GDM1 (cell line): ENCODE results near the gene SH3D19.
"Not testable (repeated sequence)": the region's sequence is repeated elsewhere in the genome, so short reads cannot be mapped to it uniquely, and the experiment has no call there.

Source experiments
- DNase-seq: peaks from one replicate; lab custom pipeline; 2025; lab: John Stamatoyannopoulos, UW

SH3D19 gene

GRCh38 chr4:151325111-151325948, at the start of gene SH3D19:
SH3D19 (minus strand) TSS chr4:151325605; CDS start chr4:151325352, 253 bp downstream.
- no peak for DNase-seq

DNA sequence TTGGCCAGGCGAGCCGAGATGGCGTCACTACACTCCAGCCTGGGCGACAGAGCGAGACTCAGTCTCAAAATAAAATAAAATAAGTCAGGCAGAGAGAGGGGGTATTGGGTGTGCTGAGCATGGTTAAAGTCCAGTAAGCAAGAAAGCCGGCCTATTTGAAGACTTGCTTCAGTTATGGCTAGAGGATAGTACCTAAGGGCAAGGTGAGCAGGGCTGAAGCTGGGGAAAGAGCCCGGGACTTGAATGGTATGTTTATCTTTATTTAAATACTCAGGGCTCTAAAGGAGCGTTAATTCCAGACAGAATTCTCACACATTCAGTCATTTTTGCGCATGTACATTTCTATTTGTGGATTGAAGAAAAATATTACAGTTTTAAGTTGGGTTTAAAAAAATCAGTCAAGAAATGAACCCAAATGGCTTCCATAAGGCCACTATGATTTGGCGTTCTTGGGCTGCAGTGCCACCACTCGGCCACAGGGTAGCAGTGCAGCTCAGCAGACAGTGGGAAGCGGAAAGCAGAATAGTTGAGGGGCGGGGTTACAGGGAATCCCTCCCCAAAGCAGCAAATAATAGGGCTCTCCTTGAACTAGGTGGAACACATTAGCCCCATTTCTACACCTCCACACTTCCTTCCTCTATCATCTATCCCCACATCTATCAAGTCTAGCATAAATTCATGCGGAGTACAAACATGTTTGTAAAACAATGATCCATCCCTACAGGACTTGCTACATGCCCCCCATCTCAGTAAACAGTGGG, 37.2 kb upstream of the SH3D19 start:
- DNase-seq = peak; percentile 62

DNA sequence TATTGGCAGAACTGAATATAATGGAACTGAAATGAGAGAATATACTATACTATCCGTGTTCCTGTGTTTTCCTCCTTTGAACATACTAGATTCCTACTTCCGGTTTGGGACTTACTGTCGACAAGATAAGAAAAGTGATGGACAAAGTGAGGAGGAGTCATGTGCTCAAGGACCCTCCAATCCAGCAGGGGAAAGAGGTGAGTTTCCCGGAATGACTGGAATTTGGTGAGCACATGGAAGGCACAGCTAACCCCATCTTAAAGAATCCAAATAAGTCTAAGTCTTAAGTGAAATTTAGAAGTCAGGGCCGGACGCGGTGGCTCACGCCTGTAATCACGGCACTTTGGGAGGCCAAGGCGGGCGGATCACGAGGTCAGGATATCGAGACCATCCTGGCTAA, 36.6 kb upstream of the SH3D19 start:
- no peak for DNase-seq

DNA sequence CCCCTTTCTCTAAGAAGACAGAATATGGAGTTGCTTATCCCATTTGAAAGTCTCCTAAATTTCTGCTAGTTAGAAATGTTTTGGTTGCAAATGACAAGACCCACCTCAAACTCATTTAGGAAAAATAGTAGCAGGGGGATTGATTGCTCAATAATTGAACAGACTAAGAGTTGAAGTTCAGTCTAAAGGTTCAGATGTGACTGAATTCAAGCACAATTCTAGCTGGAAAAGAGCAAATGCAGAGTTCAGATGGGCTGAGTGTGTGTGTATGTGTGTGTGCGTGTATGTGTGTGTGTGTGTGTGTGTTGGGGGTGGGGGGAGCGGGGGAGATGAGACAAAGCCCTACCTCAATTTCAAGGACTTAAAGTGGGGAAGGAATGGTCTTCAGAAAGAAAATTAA, 35.7 kb upstream of the SH3D19 start:
- DNase-seq = no peak

DNA sequence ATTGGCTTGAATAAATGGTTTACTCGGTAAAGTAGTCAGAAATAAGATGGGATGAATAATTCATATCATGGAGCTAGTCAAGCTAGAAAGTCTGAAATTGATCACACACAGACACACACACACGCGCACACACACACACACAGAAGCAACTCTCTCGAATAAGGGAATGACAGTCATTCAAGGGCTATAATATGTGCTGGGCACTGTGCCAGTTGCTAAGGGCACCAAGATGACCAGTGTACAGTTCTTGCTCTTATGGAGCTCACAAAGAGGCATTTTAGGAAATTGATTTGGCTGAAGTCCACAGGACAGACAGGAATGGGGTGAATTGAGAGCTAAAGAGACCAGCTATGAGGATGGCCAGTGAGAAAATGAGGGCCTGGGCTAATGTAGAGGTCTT, 34.2 kb upstream of the SH3D19 start:
- no peak for DNase-seq

GRCh38 chr4:151358266-151358665, 32.9 kb upstream of the SH3D19 start:
- DNase-seq = no peak

DNA sequence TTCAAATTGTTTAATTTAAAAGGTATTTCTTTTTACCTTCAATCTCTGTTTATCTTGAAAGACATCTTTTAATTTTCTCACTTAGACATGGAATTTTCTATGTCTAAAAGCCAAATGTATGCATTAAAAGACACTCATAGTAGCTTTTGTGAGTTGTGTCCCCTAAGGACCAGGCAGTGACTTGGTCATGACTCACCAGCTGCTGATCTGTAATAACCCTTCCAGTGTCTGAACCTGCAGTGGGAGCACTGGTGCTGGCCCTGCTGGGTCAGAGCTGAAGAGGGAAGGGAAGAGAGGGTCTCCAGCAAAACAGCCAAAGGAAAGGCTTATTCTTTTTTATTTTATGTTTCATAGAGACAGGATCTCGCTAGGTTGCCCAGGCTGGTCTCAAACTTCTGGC, 31.1 kb upstream of the SH3D19 start:
- no peak for DNase-seq

- no peak for DNase-seq
Observed at GRCh38 chr4:151355155-151355554, 29.8 kb upstream of the SH3D19 start.

DNA sequence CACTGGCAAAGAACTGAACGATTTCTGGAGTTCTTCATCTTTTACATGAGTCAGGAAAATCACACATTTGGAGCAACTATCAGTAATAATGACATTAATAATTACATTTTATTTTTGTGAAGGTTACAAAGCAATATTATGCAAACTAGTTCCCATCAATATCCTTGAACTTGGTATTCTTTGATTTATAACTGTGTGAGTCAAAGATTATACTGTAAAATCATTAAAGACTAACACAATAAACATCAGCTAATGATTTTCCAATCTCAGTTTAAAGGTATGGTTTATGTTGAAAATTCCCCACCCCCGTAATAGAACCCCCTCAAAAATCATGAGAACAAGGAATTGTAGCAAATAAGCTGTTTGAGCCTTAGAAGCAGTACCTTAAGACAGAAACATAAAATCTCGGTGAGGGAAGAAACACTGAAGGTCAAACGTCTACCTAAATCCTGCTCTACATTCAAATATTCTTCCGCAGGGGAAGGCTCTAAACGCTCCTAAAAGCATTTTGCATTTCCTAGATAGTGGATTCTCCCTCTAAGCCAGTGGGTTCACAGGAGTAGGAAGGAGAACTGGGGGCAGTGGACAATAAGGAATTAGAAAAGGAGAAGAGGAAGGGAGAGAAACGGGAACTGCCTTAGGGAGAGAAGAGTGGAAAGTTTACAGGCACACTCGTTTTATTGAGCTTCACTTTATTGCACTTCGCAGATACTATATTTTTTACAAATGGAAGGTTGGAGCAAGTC, 22.3 kb upstream of the SH3D19 start:
- no peak for DNase-seq

GRCh38 chr4:151344948-151345347, 19.5 kb upstream of the SH3D19 start:
- DNase-seq = no peak

GRCh38 chr4:151340751-151341385, 15.5 kb upstream of the SH3D19 start:
- no peak for DNase-seq

DNA sequence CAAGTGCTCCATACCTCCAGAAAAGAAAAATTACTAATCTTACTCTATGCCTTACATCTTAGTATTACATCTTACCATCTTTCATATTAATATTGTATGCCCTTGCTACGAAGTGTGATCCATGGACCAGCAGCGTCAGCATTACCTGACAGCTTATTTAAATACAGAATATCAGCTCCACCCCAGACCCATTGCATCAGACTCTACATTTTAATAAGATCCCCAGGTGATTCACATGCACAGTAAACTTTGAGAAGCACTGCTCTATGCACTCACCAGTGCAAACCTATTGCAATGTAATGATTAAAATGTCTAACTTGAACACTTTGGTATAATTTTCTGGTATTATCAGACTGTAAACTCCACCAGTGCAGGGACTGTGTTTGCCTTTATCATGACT, 14.1 kb upstream of the SH3D19 start:
- no peak for DNase-seq

DNA sequence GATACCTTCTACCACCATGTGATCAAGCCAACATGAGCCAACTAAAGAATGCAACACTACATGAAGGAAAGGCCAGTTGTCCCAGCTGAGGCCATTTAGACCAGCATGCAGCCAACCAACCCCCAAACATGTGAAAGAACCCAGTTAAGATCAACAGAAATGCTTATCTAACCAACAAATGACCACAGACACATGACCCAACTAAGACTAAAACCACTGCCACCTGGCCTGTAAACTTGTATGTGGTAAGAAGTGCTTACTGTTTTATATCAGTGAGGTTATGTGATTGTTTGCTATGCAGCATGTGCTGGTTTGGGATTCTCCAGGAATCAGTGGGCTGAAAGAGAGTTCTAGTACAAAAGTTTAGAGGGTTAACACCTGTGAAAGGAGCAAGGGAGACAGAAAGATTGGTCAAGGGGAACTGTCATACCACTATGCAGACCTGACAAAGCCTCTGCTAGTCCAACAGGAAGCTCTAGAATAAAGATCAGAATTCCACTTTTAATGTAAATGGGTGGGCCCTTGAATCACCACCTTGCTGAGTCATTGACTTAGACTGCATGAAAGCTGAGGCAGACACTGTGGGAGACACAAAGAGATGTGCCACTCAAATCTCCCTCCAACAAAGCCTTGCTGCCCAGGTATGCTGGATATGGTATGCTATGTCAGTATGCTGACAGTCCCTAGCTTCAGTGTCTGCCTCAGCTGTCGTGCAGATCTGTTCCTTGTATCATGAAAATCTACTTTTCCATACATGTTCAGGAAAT, 6.1 kb upstream of the SH3D19 start:
- no peak for DNase-seq

GRCh38 chr4:151329217-151330007, 4.0 kb upstream of the SH3D19 start:
- DNase-seq = no peak

DNA sequence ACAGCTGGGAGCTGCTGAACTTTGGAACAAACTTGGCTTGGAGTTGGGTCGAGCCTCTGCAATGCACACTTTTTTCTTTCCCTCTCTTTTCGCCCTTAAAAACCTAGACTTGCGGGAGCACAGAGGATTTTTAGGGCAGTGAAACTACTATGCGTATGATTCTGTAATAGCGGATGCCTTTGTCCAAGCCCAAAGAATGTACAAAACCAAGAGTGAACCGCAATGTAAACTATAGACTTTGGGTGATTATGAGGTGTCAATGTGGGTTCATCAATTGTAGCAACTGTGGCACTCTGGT, 493 bp upstream of the SH3D19 start:
- no peak for DNase-seq

- DNase-seq = no peak
Observed at GRCh38 chr4:151324752-151325110, 674 bp downstream of the SH3D19 start.

DNA sequence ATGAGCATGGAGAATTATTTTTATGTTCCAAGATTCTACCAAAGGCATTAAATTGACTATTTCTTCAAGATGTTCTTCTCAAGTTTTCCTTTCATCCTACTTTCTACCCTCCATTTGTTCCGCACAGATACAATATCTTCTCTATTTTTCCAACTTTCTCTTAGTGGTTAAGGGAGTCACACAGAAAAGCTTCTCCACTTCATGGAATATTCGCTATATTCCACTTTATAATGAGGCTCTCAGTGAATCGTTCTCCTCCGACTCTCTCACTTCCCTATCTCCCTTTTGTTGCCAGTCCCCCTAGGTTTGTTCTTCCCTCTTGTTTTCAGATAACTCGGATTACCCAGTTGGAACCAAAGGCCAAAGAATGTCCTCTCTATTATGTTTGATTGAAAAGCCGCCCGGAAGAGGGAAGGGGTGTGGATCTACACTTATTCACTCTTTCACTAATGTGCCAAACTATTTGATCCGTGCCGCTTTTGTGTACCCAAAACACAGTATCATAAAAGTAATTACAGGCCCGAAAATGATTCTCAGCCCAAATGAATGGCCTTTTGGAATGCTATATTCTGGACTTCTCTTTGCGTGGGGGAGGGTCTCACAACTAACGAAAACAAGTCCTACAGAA, 1.2 kb downstream of the SH3D19 start:
- no peak for DNase-seq

DNA sequence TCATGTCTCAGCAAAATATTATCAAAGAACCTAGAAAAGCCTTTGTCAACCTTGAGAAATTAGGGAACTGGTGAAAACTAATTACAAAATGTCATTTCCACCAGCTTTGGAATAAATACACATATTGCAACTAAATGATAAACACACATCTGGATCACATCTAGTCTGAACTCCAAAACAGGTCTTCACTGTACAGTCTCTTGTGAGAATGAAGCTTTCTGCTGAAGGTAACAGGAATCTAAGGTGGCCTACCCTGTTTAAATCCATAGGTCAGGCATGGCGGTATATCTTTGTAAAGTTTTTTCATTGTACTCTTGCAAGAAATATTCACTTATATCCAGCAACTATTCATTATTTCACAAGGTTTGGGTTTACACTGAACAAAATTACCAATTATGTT, 1.7 kb downstream of the SH3D19 start:
- no peak for DNase-seq

DNA sequence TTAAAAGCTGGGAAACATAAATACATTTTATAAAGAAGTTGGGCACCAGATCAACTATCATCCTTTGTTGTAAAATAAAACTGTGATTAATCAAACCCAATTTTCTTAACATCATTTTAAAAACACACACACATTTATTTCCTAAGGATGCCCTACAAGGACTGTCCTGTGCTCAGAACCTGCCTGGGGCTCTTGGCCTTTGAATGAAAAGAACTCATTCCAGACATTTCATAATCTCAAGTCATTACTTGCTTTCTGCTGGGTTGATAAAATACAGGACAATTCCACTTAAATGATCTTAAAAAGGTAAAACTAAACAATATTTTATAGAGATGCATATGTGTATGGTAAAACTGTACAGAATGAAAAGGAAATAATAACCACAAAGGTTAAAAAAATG, 2.8 kb downstream of the SH3D19 start:
- DNase-seq = no peak

DNA sequence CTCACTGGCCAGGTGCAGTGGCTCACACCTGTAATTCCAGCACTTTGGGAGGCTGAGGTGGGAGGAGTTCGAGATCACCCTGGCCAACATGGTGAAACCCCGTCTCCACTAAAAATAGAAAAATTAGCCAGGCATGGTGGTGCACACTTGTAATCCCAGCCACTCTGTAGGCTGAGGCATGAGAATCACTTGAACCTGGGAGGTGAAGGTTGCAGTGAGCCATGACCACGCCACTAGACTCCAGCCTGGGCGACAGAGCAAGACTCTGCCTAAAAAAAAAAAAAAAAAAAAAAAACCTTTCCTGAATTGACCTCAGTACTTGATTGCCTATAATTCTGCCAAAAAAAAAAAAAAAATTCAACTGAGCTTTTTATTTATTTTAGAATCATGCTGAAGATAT, 3.2 kb downstream of the SH3D19 start:
- DNase-seq = not testable (repeated sequence)
